ENCODE data around the gene HPS3.

HPS3 gene

GRCh38 chr3:149119466-149119865 is 10.0 kb upstream of the HPS3 start:
- in situ Hi-C loops (cut with MboI; ENCODE audit: low sequenced_read_pairs), result no loop called here

GRCh38 chr3:149120051-149120972 is 9.1 kb upstream of the HPS3 start:
- in situ Hi-C loops (cut with MboI; ENCODE audit: low sequenced_read_pairs), result no loop called here

DNA sequence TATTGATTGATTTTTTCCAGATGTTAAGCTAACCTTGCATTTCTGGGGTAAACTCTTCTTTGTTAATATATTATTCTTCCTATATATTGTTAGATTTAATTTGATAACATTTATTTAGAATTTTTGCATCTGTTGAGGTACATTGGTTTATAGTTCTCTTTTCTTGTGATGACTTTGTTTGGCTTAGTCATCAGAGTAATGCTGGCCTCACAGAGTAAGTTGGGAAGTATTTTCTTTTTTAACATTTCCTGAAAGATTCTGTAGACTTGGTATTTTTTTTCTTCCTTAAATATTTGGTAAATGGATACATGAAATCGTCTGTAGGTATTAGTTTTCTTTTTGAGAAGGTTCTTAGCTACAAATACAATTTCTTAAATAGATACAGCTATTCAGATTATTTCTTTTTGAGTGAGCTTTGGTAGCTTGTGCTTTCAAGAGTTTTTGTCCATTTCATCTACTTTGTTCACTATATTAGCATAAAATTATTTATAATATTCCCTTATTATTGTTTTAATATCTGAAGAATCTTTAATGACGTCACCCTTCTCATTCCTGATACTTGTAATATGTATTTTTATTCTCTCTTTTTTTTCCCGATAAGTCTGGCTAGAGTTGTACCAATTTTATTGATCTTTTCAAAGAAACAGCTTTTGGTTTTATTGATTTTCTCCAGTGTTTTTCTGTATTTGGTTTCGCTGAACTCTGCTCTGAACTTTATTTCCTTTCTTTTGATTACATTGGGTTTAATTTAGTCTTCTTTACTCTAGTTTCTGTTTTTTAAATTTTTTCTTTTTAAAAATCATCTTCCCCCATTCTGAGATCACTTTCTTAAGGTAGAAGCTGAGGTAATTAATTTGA is 6.5 kb upstream of the HPS3 start:
- in situ Hi-C loops (cut with MboI; ENCODE audit: low sequenced_read_pairs), result no loop called here

GRCh38 chr3:149128821-149129220 is 617 bp upstream of the HPS3 start:
- in situ Hi-C loops (cut with MboI; ENCODE audit: low sequenced_read_pairs), result no loop called here

DNA sequence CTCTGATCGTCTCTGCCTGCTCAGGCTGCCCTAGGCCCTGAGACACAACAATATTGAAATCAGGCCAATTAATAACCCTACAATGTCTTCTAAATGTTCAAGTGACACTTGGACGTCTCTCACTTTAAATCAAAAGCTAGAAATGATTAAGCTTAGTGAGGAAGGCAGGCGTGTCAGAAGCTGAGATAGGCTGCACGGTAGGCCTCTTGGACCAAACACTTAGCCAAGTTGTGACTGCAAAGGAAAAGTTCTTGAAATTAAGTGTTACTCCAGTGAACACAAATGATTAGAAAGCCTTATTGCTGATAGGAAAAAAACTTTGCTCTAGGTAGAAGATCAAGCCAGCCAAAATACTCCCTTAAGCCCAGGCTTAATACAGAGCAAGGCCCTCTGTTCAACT is 2.2 kb downstream of the HPS3 start:
- in situ Hi-C loops (cut with MboI; ENCODE audit: low sequenced_read_pairs), result no loop called here

DNA sequence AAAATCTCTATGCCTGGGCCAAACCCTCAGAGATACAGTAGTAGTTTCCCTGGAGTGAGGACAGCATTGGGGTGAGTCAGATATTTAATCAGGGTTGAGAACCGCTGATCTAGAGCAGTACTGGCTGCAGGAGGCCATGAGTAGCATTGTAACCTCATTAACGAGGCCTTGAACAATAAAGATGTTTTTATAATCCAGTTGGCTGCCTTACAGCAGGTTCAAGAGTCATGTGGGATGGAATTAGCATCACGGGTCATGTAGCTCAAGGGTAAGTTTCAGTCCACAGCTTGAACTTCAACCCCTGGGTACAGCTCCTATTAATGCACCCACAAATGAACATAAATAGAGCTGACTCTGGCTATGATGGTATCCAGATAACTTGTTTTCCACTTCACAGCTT is 5.1 kb downstream of the HPS3 start:
- in situ Hi-C loops (cut with MboI; ENCODE audit: low sequenced_read_pairs), result no loop called here

- in situ Hi-C loops (cut with MboI; ENCODE audit: low sequenced_read_pairs), result no loop called here
These were observed 13.2 kb downstream of the HPS3 start for GRCh38 chr3:149142682-149143081.

GRCh38 chr3:149145356-149145755 is 15.9 kb downstream of the HPS3 start:
- in situ Hi-C loops (cut with MboI; ENCODE audit: low sequenced_read_pairs), result no loop called here

GRCh38 chr3:149145974-149146373 is 16.5 kb downstream of the HPS3 start:
- in situ Hi-C loops (cut with MboI; ENCODE audit: low sequenced_read_pairs), result no loop called here

DNA sequence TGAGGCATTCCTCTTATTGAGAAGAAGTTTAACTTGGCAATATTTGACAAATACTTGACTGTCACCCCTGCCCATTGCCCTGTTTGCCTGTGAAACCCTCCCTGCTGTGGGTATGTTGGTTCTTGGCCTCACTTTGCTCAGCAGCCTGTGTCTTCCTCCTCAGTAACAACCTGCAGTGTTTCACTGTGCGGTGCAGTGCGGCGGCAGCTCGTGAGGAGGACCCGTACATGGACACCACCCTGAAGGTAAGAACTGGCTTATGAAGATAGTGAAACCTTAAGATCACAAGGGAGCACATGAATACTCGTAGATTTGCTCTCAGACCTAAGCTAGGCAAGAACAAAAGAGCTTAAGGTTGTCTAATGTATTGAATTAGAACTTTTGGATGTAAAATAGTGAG is 21.0 kb downstream of the HPS3 start:
- in situ Hi-C loops (cut with MboI; ENCODE audit: low sequenced_read_pairs), result no loop called here

DNA sequence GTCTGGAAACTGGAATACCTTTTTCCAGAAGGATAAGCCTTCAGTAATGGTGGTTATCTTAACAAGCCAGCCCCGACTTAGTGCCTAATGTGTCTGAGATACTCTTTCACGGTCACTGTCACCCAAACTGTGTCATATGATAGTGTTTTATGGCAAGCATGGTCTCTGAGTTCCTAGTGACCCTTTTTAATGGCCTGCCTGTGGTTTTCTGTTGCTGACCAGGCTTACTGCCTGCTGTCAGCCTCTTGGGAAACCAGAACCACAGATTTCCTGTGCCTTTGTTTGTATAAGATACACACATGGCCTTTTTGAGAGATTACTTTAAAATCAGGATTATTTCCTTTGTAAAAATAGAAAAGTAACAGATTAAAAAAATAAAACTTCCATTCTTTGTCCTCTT is 22.4 kb downstream of the HPS3 start:
- in situ Hi-C loops (cut with MboI; ENCODE audit: low sequenced_read_pairs), result no loop called here

GRCh38 chr3:149152420-149152819 is 23.0 kb downstream of the HPS3 start:
- in situ Hi-C loops (cut with MboI; ENCODE audit: low sequenced_read_pairs), result no loop called here

DNA sequence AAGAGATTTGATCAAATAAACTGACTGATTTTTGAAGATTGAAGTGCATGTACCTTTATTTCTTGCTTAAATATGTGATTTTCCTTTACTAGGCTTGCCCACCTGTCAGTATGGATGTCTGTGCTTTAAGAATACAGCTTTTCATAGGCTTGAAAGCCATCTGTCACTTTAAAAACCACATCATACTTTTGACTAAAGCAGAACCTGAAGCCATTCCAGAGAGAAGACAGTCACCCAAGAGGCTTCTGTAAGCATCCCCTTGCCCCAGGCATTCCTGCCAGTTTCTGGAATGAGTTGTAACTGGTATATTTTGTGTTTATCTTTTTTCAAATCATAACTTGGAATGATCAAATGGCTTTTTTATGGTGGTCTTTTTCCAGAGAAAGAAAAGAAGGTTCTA is 24.0 kb downstream of the HPS3 start:
- in situ Hi-C loops (cut with MboI; ENCODE audit: low sequenced_read_pairs), result no loop called here

GRCh38 chr3:149160754-149161300 is 31.4 kb downstream of the HPS3 start:
- in situ Hi-C loops (cut with MboI; ENCODE audit: low sequenced_read_pairs), result no loop called here

DNA sequence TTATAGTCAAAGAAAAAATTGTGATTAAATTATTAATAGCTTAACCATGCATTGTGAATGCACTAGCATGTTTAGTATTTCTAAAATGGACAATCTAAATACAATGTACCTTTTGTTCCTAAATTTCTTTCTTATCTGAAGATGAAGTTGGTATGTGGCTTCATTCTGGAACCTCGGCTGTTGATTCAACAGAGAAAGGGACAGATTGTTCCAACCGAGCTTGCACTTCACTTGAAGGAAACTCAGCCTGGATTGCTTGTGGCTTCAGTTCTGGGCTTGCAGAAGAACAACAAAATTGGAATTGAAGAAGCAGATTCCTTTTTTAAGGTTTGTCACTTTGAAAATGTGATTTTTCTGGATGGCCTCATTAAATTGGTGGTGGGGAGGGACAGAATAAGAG is 32.6 kb downstream of the HPS3 start:
- in situ Hi-C loops (cut with MboI; ENCODE audit: low sequenced_read_pairs), result no loop called here

DNA sequence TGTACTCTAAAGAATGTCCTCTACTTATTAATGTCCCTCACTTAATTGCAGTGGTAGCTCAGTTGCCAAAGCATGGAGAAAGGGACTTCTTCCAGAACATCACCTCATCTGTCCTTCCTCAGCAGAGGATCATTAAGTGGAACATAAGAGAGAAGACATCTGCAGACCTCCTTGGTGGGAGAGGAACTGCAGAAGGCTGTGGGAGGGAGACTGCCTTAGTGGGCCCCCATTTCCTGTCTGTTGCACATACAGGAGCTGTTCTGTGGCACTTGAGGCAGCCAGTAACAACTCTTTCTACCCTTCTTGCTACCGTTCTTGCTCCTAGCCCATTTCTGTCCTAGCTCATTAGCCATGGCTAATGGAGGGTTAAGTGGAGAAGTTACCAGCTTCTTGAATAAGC is 33.6 kb downstream of the HPS3 start:
- in situ Hi-C loops (cut with MboI; ENCODE audit: low sequenced_read_pairs), result no loop called here

- in situ Hi-C loops (cut with MboI; ENCODE audit: low sequenced_read_pairs), result no loop called here
These were observed 38.5 kb downstream of the HPS3 start for GRCh38 chr3:149167898-149168297.

DNA sequence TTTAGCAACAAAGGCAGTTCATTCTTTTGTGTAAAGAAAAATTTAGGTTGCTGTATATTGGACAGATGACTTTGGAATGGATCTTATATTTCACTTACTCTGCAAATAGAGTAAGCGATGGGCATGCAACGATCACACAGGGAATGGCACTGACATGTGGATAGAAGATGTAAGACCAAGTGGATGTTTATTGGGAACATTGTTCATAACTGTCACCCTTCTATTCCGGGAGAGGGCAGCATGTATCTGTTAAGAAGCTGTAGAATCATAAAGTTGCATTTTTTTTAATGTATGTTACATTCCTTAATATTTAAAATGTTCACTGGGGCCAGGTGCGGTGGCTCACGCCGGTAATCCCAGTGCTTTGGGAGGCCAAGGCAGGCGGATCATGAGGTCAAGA is 41.2 kb downstream of the HPS3 start:
- in situ Hi-C loops (cut with MboI; ENCODE audit: low sequenced_read_pairs), result no loop called here

DNA sequence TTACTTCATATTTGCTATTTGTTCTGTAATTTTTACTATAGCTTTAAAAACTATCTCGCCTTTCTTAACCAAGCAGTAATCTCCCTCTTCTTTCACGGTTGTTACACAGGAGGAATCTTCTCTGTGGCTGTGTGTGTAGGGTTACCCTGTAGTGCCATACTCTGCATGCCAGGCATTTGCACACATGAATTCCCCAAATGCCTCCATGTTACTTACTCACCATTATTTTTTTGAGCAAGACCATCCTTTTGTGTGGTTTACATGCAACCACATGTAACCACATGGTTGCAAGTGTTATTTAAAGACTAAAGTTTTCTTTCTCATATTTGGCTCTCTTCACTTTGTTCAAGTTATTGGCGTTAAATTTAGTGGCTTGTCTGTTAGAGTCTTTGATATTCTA is 45.5 kb downstream of the HPS3 start:
- in situ Hi-C loops (cut with MboI; ENCODE audit: low sequenced_read_pairs), result no loop called here

DNA sequence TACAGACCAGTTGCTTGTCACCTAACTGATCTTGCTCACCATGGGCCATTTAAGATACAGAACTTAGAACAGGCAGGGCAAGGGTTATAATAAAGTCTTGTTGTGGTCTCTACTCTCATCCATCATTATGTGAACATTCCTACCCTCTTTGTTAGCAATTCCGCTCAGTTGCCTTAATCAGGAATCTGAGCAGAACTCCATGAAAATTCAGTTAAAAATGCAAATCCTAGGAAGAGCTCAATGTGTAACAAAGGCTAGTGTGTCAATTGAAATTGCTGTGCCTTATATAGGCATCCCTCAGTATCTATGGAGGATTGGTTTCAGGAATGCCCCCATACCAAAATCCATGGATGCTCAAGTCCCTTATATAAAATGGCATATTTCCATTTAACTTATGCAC is 47.7 kb downstream of the HPS3 start:
- in situ Hi-C loops (cut with MboI; ENCODE audit: low sequenced_read_pairs), result no loop called here

- in situ Hi-C loops (cut with MboI; ENCODE audit: low sequenced_read_pairs), result no loop called here
These were observed 49.8 kb downstream of the HPS3 start for GRCh38 chr3:149179220-149179619.
